WTC11 (cell line): ENCODE measurements around the gene LHX2. TPM values are rescaled to one million over a fixed set of nuclear protein-coding genes. Genes with fewer than 3 reads are reported as not detected.

Experiments
- ATAC-seq: fragments of 200-7000 bp; cut with Tn5 transposase; 2 replicates; pipeline ENCODE4 v1.10.0; 2021; ENCODE audit warnings: mild to moderate bottlenecking, moderate library complexity
- CTCF ChIA-PET: fragments of 300-600 bp; sonication (Branson Sonifier 250); formaldehyde crosslinking; loops from one replicate; lab custom pipeline; 2021; ENCODE audit warnings: antibody characterized with exemption; lab: Charles Lee
- POLR2A ChIA-PET: fragments of 350-600 bp; sonication (Branson Sonifier 250); formaldehyde crosslinking; loops from one replicate; lab custom pipeline; 2021; ENCODE audit warnings: antibody characterized with exemption; lab: Charles Lee
- DNase-seq: peaks from one replicate; pipeline ENCODE4 v3.0.0; 2021; ENCODE audit warnings: low spot score
- H3K27ac Mint-ChIP-seq: 2 replicates; pipeline ENCODE4 v1.8.0; 2021; ENCODE audit warnings: mixed read lengths
- H3K27me3 Mint-ChIP-seq: 2 replicates; pipeline ENCODE4 v1.8.0; 2021; ENCODE audit warnings: low read depth, mild to moderate bottlenecking, moderate library complexity, mixed read lengths
- H3K36me3 Mint-ChIP-seq: 2 replicates; pipeline ENCODE4 v1.8.0; 2021; ENCODE audit warnings: mixed read lengths
- H3K4me1 Mint-ChIP-seq: 2 replicates; pipeline ENCODE4 v1.8.0; 2022; ENCODE audit warnings: mixed read lengths
- H3K4me3 Mint-ChIP-seq: 2 replicates; pipeline ENCODE4 v1.8.0; 2021; ENCODE audit warnings: mild to moderate bottlenecking, moderate library complexity, mixed read lengths
- H3K9me3 Mint-ChIP-seq: 2 replicates; pipeline ENCODE4 v1.8.0; 2021; ENCODE audit warnings: mixed read lengths
- FOXJ3 ChIP-seq: sonication (generic); formaldehyde crosslinking; IDR thresholded peaks from 2 replicates; pipeline ENCODE4 v1.9.0; 2021; ENCODE audit warnings: missing genetic modification reagents, mild to moderate bottlenecking, borderline replicate concordance
- FOXK1 ChIP-seq: sonication (generic); formaldehyde crosslinking; IDR thresholded peaks from 2 replicates; pipeline ENCODE4 v1.8.0; 2022; ENCODE audit warnings: mild to moderate bottlenecking, moderate library complexity, missing genetic modification reagents
- FOXP1 ChIP-seq: sonication (generic); formaldehyde crosslinking; IDR thresholded peaks from 2 replicates; pipeline ENCODE4 v1.8.0; 2022; ENCODE audit warnings: missing genetic modification reagents, mild to moderate bottlenecking, moderate library complexity, borderline replicate concordance
- HMGA2 ChIP-seq: fragments of 250-450 bp; sonication (Bioruptor Pico); IDR thresholded peaks from 2 replicates; pipeline ENCODE4 v1.4.0; 2021; ENCODE audit warnings: mild to moderate bottlenecking, moderate library complexity
- JAZF1 ChIP-seq: fragments of 250-450 bp; sonication (Bioruptor Pico); IDR thresholded peaks from 2 replicates; pipeline ENCODE4 v1.9.0; 2021; ENCODE audit warnings: moderate library complexity, mild to moderate bottlenecking, inconsistent platforms
- MAX ChIP-seq: sonication (generic); formaldehyde crosslinking; IDR thresholded peaks from 2 replicates; pipeline ENCODE4 v1.8.0; 2022; ENCODE audit warnings: mild to moderate bottlenecking, missing genetic modification reagents
- NFE2L1 ChIP-seq: sonication (generic); formaldehyde crosslinking; IDR thresholded peaks from 2 replicates; pipeline ENCODE4 v1.8.1; 2023; ENCODE audit warnings: missing genetic modification reagents
- NR1H2 ChIP-seq: sonication (generic); formaldehyde crosslinking; IDR thresholded peaks from 2 replicates; pipeline ENCODE4 v1.9.0; 2021; ENCODE audit warnings: mild to moderate bottlenecking, moderate library complexity, missing genetic modification reagents
- SMAD4 ChIP-seq: sonication (generic); formaldehyde crosslinking; IDR thresholded peaks from 2 replicates; pipeline ENCODE4 v1.8.0; 2022; ENCODE audit warnings: mild to moderate bottlenecking, missing genetic modification reagents
- SP1 ChIP-seq: sonication (generic); formaldehyde crosslinking; conservative IDR thresholded peaks from 2 replicates; pipeline ENCODE4 v1.8.1; 2022; ENCODE audit warnings: missing genetic modification reagents
- TP53 ChIP-seq: sonication (generic); formaldehyde crosslinking; IDR thresholded peaks from 2 replicates; pipeline ENCODE4 v1.8.1; 2023; ENCODE audit warnings: mild to moderate bottlenecking, missing genetic modification reagents
- USF2 ChIP-seq: sonication (generic); formaldehyde crosslinking; IDR thresholded peaks from 2 replicates; pipeline ENCODE4 v1.8.1; 2023; ENCODE audit warnings: mild to moderate bottlenecking, missing genetic modification reagents, moderate library complexity
- ZBTB21 ChIP-seq: sonication (generic); formaldehyde crosslinking; IDR thresholded peaks from 2 replicates; pipeline ENCODE4 v1.8.1; 2023; ENCODE audit warnings: mild to moderate bottlenecking, missing genetic modification reagents, borderline replicate concordance
- ZNF121 ChIP-seq: sonication (generic); formaldehyde crosslinking; IDR thresholded peaks from 2 replicates; pipeline ENCODE4 v1.8.0; 2023; ENCODE audit warnings: missing genetic modification reagents
- ZNF281 ChIP-seq: sonication (generic); formaldehyde crosslinking; IDR thresholded peaks from 2 replicates; pipeline ENCODE4 v1.8.0; 2023; ENCODE audit warnings: mild to moderate bottlenecking, missing genetic modification reagents
- total RNA-seq: library from RNA; stranded (reverse); gene quantifications from 3 replicates; pipeline ENCODE4 v1.2.3, GENCODE V29; 2021
- TF ChIP-seq, protein P1 (sequence below): sonication (generic); formaldehyde crosslinking; IDR thresholded peaks from 2 replicates; pipeline ENCODE4 v1.8.1; 2023; ENCODE audit warnings: mild to moderate bottlenecking, missing genetic modification reagents

The LHX2 gene
- total RNA-seq, 1 experiment from 2014 or later: 0.42 TPM

GRCh38 chr9:124007565-124008302, 3.8 kb upstream of the LHX2 start:
- DNase-seq (no peak), ATAC-seq (no peak)
- ChIA-PET POLR2A (no interaction called here), CTCF (no interaction called here)
- TF ChIP-seq SMAD4 (no peak), TP53 (CRISPR knock-in tag) (no peak), USF2 (CRISPR knock-in tag) (no peak), ZNF121 (CRISPR knock-in tag) (no peak)
- Mint-ChIP-seq H3K9me3 (no peaks in the 10 kb centered on the region), H3K27ac (no peak overlapping the region), H3K4me1 (peaks cover 62% of the 10 kb centered on the region), H3K27me3 (peaks cover 96% of the 10 kb centered on the region), H3K4me3 (peak overlapping the region; percentile 54), H3K36me3 (no peaks in the 10 kb centered on the region)

- POLR2A ChIA-PET: no interaction called here
- peak overlapping the region; percentile 54 for H3K4me3 Mint-ChIP-seq
- 0 out of 2 replicates have a peak, but pooled peaks have one; percentile 13 for TF ChIP-seq FOXK1 (CRISPR knock-in tag)
- TF ChIP-seq HMGA2 (CRISPR knock-in tag): no peak
- TF ChIP-seq, protein P1, sequence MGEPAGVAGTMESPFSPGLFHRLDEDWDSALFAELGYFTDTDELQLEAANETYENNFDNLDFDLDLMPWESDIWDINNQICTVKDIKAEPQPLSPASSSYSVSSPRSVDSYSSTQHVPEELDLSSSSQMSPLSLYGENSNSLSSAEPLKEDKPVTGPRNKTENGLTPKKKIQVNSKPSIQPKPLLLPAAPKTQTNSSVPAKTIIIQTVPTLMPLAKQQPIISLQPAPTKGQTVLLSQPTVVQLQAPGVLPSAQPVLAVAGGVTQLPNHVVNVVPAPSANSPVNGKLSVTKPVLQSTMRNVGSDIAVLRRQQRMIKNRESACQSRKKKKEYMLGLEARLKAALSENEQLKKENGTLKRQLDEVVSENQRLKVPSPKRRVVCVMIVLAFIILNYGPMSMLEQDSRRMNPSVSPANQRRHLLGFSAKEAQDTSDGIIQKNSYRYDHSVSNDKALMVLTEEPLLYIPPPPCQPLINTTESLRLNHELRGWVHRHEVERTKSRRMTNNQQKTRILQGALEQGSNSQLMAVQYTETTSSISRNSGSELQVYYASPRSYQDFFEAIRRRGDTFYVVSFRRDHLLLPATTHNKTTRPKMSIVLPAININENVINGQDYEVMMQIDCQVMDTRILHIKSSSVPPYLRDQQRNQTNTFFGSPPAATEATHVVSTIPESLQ (CRISPR knock-in tag): no peak
- peak; percentile 78 for TF ChIP-seq ZNF121 (CRISPR knock-in tag)
- TF ChIP-seq NFE2L1 (CRISPR knock-in tag): no peak
- TF ChIP-seq JAZF1: no peak
- TF ChIP-seq NR1H2 (CRISPR knock-in tag): no peak
- TF ChIP-seq ZBTB21: no peak
- no peak for TF ChIP-seq FOXJ3 (CRISPR knock-in tag)
- DNase-seq (peak; percentile 58), ATAC-seq (no peak)
- CTCF ChIA-PET: no interaction called here
- peaks cover 66% of the 10 kb centered on the region for H3K4me1 Mint-ChIP-seq
- H3K36me3 Mint-ChIP-seq: no peaks in the 10 kb centered on the region
- H3K9me3 Mint-ChIP-seq: no peaks in the 10 kb centered on the region
- H3K27ac Mint-ChIP-seq: no peak overlapping the region
- H3K27me3 Mint-ChIP-seq: peaks cover 96% of the 10 kb centered on the region
Observed at GRCh38 chr9:124008303-124008693, 3.3 kb upstream of the LHX2 start.

DNA sequence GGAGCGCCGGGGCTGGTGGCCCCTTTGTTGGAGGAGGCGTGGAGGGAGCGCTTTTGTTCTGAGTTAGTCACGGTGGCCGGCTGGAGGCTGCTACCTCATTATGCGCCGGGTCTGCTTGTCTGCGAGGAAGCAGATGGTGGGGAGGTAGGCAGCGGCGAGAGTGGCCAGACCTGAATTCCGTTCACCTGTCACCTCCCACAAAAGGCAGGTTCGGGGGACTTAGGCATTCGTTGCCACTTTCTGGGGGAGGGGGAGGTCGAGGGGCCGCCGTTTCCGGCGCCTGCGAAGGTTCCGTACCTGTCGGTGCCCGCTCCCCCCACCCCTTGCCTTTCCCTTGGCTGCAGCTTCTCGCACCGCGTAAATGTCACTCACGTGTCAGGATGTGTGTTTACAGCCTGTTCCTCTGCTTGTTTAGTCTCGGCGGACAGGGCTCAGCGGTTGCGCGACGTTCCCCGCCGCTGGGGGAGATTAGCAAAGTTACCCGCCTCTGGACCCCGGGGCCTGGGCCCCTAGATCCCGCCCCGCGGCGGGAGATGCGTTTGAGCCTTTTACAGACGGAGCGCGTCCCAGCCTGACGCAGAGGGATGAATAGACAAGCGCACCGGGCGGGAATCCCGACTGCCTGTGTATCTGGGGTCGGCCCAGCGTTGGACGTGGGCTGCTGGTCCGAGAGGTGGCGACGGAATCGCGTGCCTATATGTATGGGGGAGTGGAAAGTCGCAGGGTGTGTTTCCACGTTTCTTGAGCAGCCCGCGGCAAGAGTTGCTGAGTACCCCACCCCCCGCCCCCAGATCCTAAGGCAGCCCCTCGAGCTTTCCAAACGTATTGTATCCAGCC, 2.7 kb upstream of the LHX2 start:
- Mint-ChIP-seq H3K27ac (no peak overlapping the region), H3K36me3 (no peaks in the 10 kb centered on the region), H3K9me3 (no peaks in the 10 kb centered on the region), H3K4me3 (peak overlapping the region; percentile 64), H3K27me3 (peaks cover 96% of the 10 kb centered on the region), H3K4me1 (peaks cover 68% of the 10 kb centered on the region)
- ATAC-seq (peak; percentile 1; the same call in 1 of the 2 replicates), DNase-seq (peak; percentile 67)
- CTCF ChIA-PET: no interaction called here
- TF ChIP-seq FOXP1 (peak; percentile 50; the same call in 1 of the 2 replicates), MAX (CRISPR knock-in tag) (0 out of 2 replicates have a peak, but pooled peaks have one; percentile 36), ZNF281 (CRISPR knock-in tag) (no peak), SP1 (0 out of 2 replicates have a peak, but pooled peaks have one; percentile 23)
- POLR2A ChIA-PET: no interaction called here
